Measurements from ENCODE around the gene IFT122. TPM values are rescaled to one million over a fixed set of nuclear protein-coding genes. Genes with fewer than 3 reads are reported as not detected.
A peak's percentile ranks its signal among the peaks of the same experiment; 100 is the strongest.

The IFT122 gene
- total RNA-seq, 1 donor from 2014 or later = 37.9 TPM

DNA sequence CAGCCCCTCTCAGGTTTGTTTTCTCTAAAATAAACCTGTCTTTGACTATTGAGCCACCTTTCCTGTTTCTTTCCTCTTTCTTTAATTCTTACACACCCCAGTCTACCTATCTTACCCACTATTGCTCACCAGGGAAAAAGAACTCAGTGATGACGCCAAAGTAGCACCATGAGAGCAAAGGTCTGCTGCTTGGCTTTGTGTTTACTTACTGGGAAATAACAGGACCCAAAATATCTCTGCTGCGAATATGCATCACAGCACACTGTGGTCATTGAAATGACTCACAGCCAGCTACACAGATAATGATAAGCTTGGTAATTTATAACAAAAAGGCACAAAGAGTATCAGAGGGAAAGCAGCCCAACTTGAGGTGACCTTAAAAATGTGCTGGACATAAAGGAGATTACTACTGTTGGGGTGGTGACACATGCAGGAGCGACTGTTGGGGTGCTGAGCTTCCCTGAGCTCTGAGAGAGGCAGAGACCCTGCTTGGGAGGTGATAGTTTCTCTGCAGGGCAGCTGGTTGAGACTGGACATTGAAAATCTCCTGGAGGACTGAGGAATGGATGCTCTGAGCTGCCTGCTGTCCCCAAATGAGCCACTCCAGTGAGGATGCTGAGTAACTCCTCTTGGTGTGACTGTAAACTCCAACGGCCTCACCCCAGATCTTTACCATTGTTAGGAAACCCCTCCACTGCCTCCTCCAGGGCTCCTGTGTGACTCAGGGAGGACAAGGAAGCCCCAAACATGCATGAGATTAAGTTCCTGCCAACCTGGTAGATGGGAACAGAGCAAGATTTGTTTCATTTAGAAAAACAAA lies 26.1 kb upstream of the IFT122 start:
- peak; percentile 47 to 86 for DNase-seq (ENCODE audit: low read depth in 2 of 2)

DNA sequence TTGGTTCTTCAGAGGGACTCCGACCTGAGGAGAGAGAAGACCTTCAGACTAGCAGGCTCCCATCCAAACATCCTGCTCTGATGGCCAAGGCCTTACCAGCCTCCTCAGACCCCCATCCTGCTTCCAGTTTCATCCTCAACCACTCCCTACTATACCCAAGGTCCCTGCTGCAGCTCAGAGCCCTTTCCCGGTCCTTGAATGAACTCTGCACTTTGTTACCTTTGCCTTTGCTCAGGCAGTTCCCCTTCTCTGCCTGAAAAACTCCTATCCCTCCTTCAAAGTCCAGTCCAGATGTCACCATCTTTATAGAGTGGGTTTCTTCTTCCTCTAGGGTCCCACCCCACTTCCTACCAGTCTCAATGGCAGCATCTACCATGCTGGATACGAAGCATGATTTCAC lies 24.6 kb upstream of the IFT122 start:
- DNase-seq (ENCODE audit: low read depth in 2 of 2) = no peak

DNA sequence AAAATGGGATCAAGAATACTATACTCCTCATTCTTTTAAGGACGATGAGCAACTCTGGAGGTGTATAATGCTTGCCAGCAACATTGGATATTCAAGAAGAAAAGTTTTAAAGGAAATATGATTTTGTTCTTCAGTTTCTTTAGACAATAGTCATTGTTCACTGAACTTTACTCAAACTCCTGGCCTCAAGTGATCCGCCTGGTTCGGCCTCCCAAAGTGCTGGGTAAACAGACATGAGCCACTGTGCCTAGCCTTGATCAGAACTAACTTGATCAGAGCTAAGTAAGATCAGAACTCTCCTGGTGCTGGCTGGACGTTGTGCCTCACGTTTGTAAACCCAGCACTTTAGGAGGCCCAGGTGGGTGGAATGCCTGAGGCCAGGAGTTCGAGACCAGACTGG lies 24.2 kb upstream of the IFT122 start:
- DNase-seq (ENCODE audit: low read depth in 2 of 2) = no peak

DNA sequence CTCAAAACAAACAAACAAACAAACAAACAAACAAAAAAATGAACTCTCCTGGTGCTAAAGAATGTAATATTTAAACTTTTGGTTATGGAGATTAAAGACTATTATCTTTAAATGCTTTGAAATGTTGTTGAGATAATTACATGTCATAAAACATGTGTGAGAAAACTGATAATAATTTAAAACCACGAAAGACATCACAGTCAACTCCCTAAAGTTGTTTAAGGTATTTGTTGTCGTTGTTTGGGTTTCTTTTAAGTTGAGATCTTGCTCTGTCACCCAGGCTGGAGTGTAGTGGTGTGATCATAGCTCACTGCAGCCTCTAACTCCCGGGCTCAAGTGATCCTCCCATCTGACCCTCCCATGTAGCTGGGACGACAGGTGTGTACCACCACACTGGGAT lies 23.6 kb upstream of the IFT122 start:
- no peak for DNase-seq (ENCODE audit: low read depth in 2 of 2)

DNA sequence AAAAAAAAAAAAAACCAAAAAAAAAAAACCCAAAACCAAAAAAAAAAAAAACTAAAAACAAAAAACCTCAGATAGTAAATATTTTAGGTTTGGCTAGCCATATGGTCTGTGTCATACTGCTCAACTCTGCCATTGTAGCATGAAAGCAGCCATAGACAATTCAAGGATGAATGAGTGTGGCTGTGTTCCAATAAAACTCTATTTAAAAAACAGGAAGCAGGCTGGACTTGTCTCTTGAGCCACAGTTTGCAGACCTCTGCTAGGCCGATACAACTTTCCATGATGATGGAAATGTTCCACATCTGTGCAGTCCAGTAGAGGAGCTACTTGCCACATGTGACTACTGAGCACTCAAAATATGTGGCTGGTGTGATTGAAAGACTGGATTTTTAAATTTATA lies 22.7 kb upstream of the IFT122 start:
- peak; percentile 87 to 99 for DNase-seq (ENCODE audit: low read depth in 2 of 2)

DNA sequence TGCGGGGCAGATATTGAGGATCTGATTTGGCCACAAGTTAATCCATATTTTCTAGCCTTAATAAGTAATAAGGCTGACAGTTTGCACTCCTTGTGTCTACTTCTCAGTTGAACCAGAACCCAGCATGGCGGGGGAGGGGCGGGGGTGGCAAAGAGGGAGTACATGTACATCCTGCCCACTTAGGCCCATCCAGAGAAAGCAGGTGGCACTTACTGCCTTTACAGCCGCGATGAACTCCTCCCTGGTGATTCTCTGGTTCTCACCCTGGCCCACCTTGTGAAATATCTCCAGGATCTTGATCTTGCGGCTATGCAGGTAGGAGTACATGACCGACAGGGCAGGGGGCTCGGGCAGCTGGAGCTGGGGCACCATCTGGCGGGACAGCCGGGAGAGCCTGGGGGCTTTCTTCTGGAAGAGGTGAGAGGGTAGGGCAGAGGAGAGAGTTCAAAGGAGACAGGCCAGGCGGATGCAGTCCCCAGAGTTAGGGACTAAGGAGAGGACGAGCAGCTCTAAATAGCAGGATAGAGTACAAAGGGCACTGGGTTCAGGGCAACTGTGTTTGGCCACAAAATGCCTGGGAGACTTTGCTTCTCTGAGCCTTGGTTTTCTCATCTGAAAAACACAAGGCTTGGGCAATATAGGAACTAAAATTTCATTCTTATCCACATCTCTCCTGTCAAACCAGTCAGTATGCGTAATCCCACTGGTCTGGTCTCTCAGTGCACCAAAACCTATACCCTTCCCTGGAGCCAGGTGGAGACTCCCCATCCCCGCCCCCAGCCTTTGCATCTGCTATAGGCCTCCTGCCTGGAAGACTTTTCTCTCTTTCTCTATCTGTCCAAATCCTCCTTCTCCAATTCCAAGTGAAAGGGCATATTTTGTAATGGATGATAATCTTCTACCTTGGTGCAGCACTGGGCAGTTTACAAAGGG lies 21.7 kb upstream of the IFT122 start:
- no peak for DNase-seq (ENCODE audit: low read depth in 2 of 2)

DNA sequence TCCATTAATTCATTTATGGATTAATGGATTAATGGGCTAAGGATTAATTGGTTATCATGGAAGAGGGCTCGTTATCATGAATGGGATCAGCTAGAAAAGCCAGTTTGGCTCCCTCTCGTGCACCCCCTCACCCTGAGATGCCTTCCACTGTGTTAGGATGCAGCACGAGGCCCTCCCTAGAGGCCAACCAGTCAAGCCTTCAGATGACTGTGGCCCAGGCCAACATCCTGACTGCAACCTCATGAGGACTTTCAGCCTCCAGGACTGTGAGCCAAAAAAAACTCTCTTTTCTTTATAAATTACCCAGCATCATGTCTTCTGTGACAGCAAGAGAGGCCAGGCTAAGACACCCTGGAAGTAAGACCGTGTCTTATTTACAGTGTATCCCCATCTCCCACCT lies 20.5 kb upstream of the IFT122 start:
- no peak for DNase-seq (ENCODE audit: low read depth in 2 of 2)

DNA sequence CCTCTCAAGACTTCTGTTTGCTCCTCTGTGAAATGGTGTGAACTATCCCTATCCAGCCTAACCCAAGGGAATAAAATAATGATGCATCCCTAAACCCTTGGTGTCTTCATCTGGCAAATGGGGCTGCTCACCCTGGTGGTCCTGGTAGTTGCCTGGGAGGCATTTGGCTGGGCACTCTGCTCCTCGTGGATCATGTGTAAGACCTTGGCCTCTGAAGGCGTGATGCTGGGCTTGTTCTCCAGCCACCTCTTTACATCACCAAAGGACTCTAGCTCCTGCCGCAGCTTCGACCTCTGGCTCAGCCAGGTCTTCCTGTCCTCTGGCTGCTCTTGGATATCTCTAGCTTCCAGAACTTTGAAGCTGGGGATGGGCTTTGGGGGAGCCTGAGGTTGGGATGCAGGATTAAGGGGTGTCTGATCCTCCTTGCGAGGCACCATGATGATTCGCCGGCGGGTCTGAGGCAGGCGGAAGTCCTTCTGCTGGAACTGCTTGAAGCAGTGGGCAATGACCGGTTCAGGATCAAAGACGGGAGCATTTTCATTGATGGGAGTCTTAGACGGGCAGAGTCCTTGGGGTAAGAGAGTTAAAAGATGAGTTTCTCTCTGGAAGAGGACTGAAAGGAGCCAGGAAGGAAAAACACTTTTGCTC lies 18.7 kb upstream of the IFT122 start:
- DNase-seq (ENCODE audit: low read depth in 2 of 2) = no peak

DNA sequence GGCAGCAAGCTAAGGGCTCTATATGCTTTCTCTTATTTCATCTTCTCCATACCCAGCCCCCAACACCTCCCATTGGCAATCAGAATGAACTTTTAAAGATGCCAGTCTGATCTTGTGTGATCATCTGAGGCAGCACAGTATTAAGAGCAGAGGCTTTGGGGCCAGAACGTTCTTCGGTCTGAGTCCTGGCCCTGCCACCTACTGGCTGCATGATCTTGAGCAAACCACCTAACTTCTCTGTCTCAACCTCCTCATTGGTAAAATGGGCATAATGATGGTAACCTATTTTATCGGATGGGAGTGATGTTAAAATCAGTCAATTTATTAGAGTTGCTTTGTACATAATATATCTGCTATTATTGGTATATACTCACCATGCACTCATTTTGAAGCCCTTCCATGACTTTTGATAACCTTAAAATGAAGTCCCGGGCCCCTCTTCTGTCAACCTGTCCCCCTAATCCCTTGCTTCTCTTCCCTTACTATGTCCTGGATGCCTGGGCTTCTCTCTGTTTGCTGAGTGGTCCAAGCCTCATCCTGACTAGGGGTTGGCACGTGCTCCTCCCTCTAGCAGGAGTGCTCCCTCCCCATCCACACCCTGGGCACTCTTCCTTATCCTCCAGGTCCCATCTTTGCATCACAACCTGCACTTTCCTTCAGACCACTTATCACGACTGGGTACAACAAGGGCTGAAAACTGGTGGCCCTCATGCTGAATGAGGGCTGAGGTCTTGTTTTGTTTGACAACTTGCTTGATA lies 17.9 kb upstream of the IFT122 start:
- DNase-seq (ENCODE audit: low read depth in 2 of 2) = peak; percentile 29 to 50

DNA sequence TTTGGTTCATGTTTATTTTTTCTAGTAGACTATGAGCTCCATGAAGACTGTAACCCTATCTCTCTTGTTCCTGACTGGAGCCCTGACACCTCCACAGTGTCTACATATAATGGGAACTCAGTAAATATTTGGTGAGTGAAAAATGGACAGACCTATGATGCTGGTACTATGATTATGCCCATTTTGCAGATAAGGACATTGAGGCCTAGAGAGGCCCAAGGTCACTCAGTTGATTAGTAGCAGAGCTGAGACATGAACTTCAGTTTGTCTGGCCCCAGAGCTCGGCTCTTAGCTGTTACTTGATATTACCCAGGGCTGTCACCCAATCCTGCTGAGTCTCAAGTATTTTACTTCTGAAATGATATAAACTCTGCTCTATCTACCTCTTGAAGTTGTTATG lies 17.1 kb upstream of the IFT122 start:
- DNase-seq (ENCODE audit: low read depth in 2 of 2) = no peak

DNA sequence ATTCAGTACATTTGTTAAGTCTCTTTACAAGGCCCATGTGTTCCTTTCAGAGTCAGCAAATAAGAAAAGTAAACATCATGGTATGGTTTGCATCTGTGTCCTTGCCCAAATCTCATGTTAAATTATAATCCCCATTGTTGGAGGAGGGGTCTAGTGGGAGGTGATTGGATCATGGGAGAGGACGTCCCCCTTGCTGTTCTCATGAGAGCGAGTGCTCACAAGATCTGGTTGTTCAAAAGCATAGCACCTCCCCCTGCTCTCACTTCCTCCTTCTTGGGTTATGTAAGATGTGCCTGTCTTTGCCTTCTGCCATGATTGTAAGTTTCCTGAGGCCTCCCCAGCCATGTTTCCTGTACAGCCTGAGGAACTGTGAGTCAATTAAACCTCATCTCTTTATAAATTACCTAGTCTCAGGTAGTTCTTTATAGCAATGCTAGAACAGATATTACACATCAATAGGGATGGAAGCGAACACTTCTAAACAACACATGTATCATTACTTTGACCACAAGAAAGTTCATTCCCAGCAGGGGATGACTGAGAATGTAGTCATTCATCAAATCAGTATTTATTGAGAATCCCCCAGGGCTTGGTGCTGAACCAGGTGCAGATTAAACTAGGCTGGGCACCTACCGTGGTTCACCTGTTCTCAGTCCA lies 15.7 kb upstream of the IFT122 start:
- DNase-seq (ENCODE audit: low read depth in 2 of 2) = no peak

DNA sequence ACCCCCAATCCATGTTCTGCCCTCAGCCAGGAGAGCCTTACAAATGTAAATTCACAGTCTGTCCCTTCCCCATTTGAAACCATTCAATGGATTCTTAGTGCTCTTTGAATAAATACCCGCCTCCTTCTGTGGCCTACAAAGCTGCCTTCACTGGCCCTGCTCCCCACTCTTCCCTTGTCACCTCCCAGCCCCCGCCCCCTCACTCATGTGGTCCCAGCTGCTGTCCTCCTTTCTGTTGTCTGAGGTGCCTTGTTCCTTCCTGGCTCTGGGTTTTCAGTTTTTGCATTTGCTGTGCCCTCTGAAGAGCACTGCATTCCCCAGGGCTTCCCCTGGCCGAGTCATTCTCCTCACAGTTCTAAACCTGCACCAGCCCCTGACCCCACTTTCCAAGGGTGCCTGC lies 14.8 kb upstream of the IFT122 start:
- DNase-seq (ENCODE audit: low read depth in 2 of 2) = no peak

DNA sequence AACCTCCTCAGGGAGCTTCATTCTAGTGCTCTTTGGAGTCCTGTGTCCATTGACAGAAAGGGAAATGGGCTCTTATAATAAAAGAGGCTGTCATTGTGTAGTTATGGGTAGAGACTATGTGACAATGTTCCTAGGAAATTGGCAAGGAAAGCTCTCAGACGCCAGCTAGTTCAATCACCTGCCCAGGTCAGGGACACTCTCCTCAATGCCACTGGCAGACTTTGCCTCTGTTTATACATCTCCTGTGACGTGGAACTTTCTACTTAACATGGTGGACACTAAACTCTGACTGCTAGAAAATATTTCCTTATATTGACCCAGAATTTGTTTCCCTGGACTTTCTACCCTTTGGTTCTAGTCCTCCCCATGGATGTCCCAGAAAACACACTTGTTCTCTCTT lies 14.4 kb upstream of the IFT122 start:
- no peak for DNase-seq (ENCODE audit: low read depth in 2 of 2)

DNA sequence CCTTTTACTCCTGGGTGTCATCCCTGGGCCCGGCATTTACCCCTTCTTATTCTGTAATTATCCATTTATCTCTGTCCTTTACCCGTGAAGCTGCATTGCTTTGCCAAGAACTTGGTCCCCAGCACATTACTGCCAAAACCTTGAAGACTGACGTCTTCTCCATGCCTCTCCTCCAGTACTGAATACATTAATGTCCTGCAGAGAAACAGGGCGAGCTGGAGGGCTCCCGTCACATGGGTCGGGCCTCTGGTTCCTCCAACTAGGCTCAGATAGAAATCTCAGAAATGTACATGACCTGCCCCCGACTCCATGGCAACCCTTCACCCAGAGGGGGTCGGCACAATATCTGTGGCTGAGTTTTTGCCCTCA lies 12.0 kb upstream of the IFT122 start:
- no peak for DNase-seq (ENCODE audit: low read depth in 2 of 2)

DNA sequence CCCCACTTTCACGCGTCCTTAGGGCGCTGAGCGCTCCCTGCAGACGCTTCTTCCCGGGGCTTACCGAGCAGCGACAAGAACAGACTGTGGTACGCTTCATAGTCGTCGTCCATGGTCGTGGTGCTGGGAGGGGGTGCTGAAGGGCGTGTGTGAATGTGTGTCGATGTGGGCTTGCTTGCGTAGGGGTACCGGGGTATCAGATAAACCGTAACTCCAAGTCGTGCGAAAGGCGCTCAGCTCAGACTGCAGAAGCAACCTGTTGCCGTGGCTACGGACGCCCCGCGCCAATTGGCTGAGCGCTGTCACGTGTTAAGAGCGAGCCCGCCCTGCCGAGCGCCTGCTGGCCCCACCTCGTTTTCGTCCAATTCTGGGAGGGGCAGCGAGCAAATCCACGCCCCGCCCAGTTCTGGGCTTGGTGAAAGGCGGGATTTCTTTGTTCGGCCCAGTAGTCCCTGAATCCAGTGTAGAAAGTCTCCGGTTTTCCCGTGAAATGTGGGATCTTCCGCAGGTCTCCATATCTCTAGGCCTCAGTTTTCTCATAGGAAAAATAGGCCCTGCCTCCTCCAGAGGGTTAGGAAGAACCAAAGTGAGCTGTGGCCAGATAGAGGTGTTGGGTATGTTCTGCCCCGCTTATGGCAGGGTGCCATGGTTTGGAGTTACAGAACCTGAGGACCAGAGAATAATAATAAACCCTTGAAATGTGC lies 11.5 kb upstream of the IFT122 start, which contains the start of gene EFCAB12:
Gene EFCAB12 (minus strand): TSS at position 261 of the 704 bp plus-strand sequence. CDS start 148 bp downstream, at position 113.
- peak; percentile 94 for DNase-seq (ENCODE audit: low read depth in 2 of 2)

DNA sequence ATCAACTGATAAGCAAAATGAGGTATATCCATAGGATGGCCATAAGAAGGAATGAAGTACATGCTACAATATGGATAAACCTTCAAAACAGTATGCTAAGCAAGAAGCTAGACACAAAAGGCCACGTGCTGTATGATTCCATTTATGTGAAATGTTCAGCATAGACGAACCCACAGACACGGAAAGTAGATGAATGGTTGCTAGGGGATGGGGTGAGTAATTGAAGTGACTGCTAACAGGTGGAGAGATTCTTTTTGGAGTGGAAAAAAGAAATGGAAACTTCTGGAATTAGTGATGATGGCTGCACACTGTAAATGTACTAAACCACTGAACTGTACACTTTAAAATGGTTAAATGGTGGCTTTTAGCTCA lies 11.0 kb upstream of the IFT122 start:
- peak in 1 of 2 donors; percentile 61 for DNase-seq (ENCODE audit: low read depth in 2 of 2)

DNA sequence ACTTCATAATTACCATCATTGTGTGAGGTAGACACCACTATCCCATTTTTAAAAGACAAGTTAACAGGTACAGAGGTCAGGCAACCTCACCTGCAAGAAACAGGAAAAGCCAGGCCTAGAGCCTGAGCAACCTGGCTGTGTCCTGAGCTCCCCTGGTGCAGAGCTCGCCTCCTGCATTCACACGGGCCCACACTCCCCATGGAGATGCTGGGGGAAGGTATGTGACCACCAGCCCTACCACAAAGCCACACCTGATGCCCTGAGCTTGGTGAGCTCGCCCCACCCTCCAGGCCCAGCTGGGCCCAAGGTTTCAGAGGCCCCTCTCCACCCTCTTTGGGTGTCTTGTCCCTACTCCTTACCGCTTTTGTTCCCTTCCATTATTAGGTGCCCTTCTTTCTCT lies 10.4 kb upstream of the IFT122 start:
- DNase-seq (ENCODE audit: low read depth in 2 of 2) = no peak

DNA sequence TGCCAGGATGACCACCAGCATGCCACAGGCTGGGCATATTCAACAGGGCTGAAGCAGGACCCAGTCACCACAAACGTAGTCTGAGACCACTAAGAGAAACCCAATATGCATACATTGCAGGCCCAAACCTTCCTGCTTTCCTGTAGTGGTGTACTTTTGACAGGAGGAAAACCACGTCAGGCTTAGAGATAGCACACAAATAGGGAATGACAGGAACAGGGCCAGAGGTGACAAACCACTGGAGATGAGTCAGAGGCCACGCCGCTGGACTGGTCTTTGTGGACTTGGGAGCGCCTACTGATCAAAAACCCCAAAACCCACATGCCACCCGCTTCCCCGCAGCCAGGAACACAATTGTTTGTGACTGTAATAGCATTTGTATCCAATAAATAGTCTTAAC lies 8.0 kb upstream of the IFT122 start:
- DNase-seq (ENCODE audit: low read depth in 2 of 2) = peak; percentile 31 to 58

DNA sequence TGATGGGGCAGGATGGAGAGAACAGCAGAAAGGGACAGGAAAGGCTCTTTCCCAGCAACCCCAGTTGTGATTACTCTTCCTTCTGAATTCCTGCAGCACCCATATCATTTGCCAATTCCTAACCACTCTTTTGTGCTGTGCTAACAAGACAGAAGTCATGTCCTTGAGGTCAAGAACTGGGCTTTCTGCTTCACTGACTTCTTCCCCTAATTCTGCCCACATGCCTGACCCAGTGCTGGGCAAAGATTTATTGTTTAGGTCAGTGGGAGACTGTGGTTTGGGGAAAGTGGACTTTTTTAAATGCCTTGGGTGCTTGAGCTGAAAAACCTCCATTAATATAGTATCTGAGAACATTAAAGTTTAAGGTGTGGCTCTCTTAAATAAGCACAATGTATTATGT lies 7.4 kb upstream of the IFT122 start:
- DNase-seq (ENCODE audit: low read depth in 2 of 2) = no peak

DNA sequence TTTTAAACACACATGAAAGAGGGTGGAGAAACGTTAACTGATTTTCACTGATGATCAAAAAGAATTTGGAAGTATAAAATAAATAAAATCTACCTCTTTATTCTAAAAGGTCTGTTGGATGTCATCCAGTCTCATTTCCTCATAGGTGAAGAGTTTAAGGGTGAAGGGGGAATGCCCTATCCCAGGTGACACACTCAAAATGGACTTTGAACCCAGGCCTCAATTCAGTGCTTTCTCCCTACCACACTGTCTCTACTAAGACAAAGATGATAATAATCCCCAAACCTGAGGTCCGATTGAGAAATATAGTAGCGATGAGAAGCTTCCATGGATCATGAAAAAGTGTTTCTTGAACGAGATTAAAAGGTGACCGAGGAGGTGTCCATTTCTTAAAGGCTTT lies 6.5 kb upstream of the IFT122 start:
- DNase-seq (ENCODE audit: low read depth in 2 of 2) = no peak
